Smooth muscle cell (in vitro differentiated cells): ENCODE measurements around the gene RHCE. TPM values are rescaled to one million over a fixed set of nuclear protein-coding genes. Genes with fewer than 3 reads are reported as not detected.
A peak's percentile ranks its signal among the peaks of the same experiment; 100 is the strongest.
"Not testable (repeated sequence)": the region's sequence is repeated elsewhere in the genome, so short reads cannot be mapped to it uniquely, and the experiment has no call there.

Experiments
- DNase-seq: peaks from one replicate; lab custom pipeline; 2025; ENCODE audit not compliant: unreplicated experiment; lab: John Stamatoyannopoulos, UW
- H2AFZ ChIP-seq: fragments of 200-600 bp; sonication (generic); 2 replicates; pipeline ENCODE4 v1.6.0; 2016; ENCODE audit warnings: antibody characterized with exemption, low read depth, mild to moderate bottlenecking
- H3F3A ChIP-seq: fragments of 200-600 bp; sonication (generic); 2 replicates; pipeline ENCODE4 v1.6.0; 2017; ENCODE audit warnings: antibody characterized with exemption, low read depth
- H3K27ac ChIP-seq: fragments of 200-600 bp; sonication (generic); 2 replicates; pipeline ENCODE4 v1.5.1; 2016; ENCODE audit warnings: low read depth, mild to moderate bottlenecking
- H3K27me3 ChIP-seq: fragments of 200-600 bp; sonication (generic); 2 replicates; pipeline ENCODE4 v1.6.1; 2016; ENCODE audit warnings: low read depth, mild to moderate bottlenecking
- H3K36me3 ChIP-seq: fragments of 200-600 bp; sonication (generic); 2 replicates; pipeline ENCODE4 v1.5.1; 2016; ENCODE audit warnings: low read depth
- H3K4me1 ChIP-seq: fragments of 200-600 bp; sonication (generic); 2 replicates; pipeline ENCODE4 v1.5.1; 2016; ENCODE audit warnings: low read depth
- H3K4me2 ChIP-seq: fragments of 200-600 bp; sonication (generic); 2 replicates; pipeline ENCODE4 v1.6.0; 2016; ENCODE audit warnings: mild to moderate bottlenecking
- H3K4me3 ChIP-seq: fragments of 200-600 bp; sonication (generic); 2 replicates; pipeline ENCODE4 v1.5.1; 2016; ENCODE audit warnings: mild to moderate bottlenecking
- H3K79me2 ChIP-seq: fragments of 200-600 bp; sonication (generic); 2 replicates; pipeline ENCODE4 v1.6.0; 2016; ENCODE audit warnings: low read depth, mild to moderate bottlenecking
- H3K9ac ChIP-seq: fragments of 200-600 bp; sonication (generic); 2 replicates; pipeline ENCODE4 v1.6.0; 2016; ENCODE audit warnings: low read depth
- H3K9me3 ChIP-seq: fragments of 200-600 bp; sonication (generic); replicated peaks from 2 replicates; pipeline ENCODE4 v1.5.1; 2016; ENCODE audit warnings: low read depth
- H4K20me1 ChIP-seq: fragments of 200-600 bp; sonication (generic); 2 replicates; pipeline ENCODE4 v1.6.0; 2016; ENCODE audit warnings: low read depth
- CTCF ChIP-seq: fragments of 200-600 bp; sonication (generic); IDR thresholded peaks from 2 replicates; pipeline ENCODE4 v1.5.1; 2017; ENCODE audit warnings: borderline replicate concordance, mild to moderate bottlenecking, antibody characterized with exemption; ENCODE audit not compliant: insufficient read depth, poor library complexity, severe bottlenecking
- WGBS: methylation state at CpG from one replicate; pipeline ENCODE4 v1.1.7; 2016; ENCODE audit warnings: low lambda C conversion rate; 5-methylcytosine and 5-hydroxymethylcytosine counted together
- polyA plus RNA-seq: library from polyadenylated mRNA; unstranded; fragments of >200 nt; fragmentation: Nextera tagmentation; extraction: Ambion mirVana; gene quantifications from 2 replicates; pipeline ENCODE4 v1.2.1, GENCODE V29; 2016
- total RNA-seq: library from RNA; depleted of rRNA; stranded (reverse); fragments of >200 nt; gene quantifications from 2 replicates; pipeline ENCODE4 v1.2.3, GENCODE V29; 2014

The RHCE gene
- total and polyA plus RNA-seq, 2 experiments from 2014 or later, result 0.45 to 4.9 TPM

- 68% methylated on average over 7 of the region's 7 CpGs for WGBS
- H4K20me1 ChIP-seq, result not testable (repeated sequence)
Measured at GRCh38 chr1:25371757-25372156, 48.9 kb downstream of the RHCE start.

DNA sequence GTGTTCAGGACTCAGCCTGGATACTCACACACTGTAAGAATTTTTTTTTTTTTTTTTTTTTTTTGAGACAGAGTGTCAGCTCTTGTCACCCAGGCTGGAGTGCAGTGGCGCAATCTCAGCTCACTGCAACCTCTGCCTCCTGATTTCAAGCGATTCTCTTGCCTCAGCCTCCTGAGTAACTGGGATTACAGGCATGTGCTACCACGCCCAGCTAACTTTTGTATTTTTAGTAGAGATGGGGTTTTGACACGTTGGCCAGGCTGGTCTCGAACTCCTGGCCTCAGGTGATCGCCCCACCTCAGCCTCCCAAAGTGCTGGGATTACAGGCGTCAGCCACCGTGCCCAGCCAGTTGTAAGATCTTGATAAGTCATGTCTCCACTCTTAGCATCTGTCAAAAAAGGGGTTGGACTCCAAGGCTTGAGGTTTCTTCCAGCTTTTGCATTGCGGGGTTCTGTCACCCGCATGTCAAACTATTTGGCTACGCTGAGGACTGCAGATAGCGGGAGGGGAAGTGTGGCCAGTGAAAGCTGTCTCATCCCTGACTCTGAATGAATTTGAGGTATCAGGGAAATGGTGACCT, 50.8 kb downstream of the RHCE start:
- not testable (repeated sequence) for H3K4me1 ChIP-seq, H3K4me3 ChIP-seq, DNase-seq, H3K9ac ChIP-seq, H3K36me3 ChIP-seq, H3K27ac ChIP-seq, H4K20me1 ChIP-seq, H2AFZ ChIP-seq, H3K27me3 ChIP-seq, H3K9me3 ChIP-seq, H3K4me2 ChIP-seq, H3K79me2 ChIP-seq, H3F3A ChIP-seq
- WGBS, result 95% methylated on average over 12 of the region's 12 CpGs

More at GRCh38 chr1:25371757-25372156, 48.9 kb downstream of the RHCE start:
- H3F3A ChIP-seq, H3K27ac ChIP-seq, H3K9me3 ChIP-seq, H3K27me3 ChIP-seq, DNase-seq, H3K36me3 ChIP-seq, H3K9ac ChIP-seq, H2AFZ ChIP-seq, H3K4me1 ChIP-seq, H3K4me3 ChIP-seq, H3K4me2 ChIP-seq, H3K79me2 ChIP-seq: not testable (repeated sequence)

DNA sequence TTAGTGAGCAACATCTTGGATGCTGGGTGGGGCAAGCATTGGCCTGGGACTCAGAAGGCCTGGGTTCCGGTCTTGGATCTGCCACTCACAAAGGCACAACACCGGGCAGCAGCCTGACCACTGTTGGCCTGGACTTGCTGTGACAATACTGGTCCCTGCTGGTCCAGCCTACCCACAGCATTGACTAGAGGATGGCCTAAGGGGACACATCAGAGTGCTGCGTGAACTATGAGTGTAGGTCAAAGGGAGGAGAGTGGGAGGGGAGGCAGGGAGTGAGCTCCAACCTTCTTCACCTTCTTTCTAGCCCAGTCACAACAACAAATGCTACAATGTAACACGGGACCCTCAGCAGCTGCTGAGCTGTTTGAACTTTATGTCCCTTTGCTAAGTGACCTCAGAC, 51.4 kb downstream of the RHCE start:
- H3K9me3 ChIP-seq, result no peaks in the 10 kb centered on the region
- WGBS, result 85% methylated on average over 4 of the region's 4 CpGs
- H3K9ac ChIP-seq, result no peak overlapping the region
- H4K20me1 ChIP-seq, result no peaks in the 10 kb centered on the region
- H3K27ac ChIP-seq, result no peak overlapping the region
- no peaks in the 10 kb centered on the region for H3K79me2 ChIP-seq
- no peaks in the 10 kb centered on the region for H3K4me1 ChIP-seq
- H3K4me2 ChIP-seq, result no peak overlapping the region
- no peak overlapping the region for H2AFZ ChIP-seq
- no peaks in the 10 kb centered on the region for H3K36me3 ChIP-seq
- H3K27me3 ChIP-seq, result no peaks in the 10 kb centered on the region
- TF ChIP-seq CTCF, result no peak
- H3F3A ChIP-seq, result no peaks in the 10 kb centered on the region
- H3K4me3 ChIP-seq, result no peak overlapping the region
- DNase-seq, result no peak

GRCh38 chr1:25362634-25363559, 57.7 kb downstream of the RHCE start:
- not testable (repeated sequence) for DNase-seq, H3K27me3 ChIP-seq, H3K36me3 ChIP-seq, H3K9me3 ChIP-seq, H3K27ac ChIP-seq, H3K9ac ChIP-seq, H4K20me1 ChIP-seq, H3K4me2 ChIP-seq, H3F3A ChIP-seq, H2AFZ ChIP-seq, H3K4me1 ChIP-seq, H3K79me2 ChIP-seq, H3K4me3 ChIP-seq
- WGBS, result no CpG with 5 or more reads among the region's 17 CpGs

DNA sequence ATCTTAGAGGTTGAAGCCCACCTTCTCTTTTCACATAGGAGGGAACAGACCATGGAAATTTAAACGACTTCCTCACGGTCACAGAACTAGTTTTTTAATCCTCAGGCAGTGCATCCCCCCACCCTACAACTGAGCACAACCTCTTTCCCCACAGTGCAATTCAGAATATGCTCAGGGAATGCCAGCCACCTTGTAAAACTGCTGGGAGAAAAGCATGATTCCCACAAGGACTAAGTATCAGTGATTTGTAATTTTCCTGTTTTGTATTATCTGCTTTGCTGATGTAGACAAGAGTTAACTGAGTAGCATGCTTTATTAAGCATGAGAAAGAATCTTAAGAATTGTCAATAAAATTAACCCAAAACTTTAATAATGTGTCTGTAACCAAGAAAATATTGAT, 58.7 kb downstream of the RHCE start:
- peak overlapping the region; percentile 43 for H3K27ac ChIP-seq
- no peaks in the 10 kb centered on the region for H3K79me2 ChIP-seq
- no peaks in the 10 kb centered on the region for H3K36me3 ChIP-seq
- no peaks in the 10 kb centered on the region for H3K4me1 ChIP-seq
- DNase-seq, result no peak
- H3K9me3 ChIP-seq, result no peaks in the 10 kb centered on the region
- H3F3A ChIP-seq, result peaks cover 5% of the 10 kb centered on the region
- H3K9ac ChIP-seq, result no peak overlapping the region
- no peaks in the 10 kb centered on the region for H4K20me1 ChIP-seq
- no peak overlapping the region for H2AFZ ChIP-seq
- H3K27me3 ChIP-seq, result no peaks in the 10 kb centered on the region
- H3K4me2 ChIP-seq, result no peak overlapping the region
- 40% methylated on average over 2 of the region's 2 CpGs for WGBS
- no peak overlapping the region for H3K4me3 ChIP-seq
- TF ChIP-seq CTCF, result no peak
